AG20443 (cell line): ENCODE measurements around the gene WNK4.

ENCODE experiments used
- DNase-seq: peaks from one replicate; pipeline ENCODE4 v3.0.0; 2012; ENCODE audit warnings: low spot score, mixed read lengths

WNK4 gene

DNA sequence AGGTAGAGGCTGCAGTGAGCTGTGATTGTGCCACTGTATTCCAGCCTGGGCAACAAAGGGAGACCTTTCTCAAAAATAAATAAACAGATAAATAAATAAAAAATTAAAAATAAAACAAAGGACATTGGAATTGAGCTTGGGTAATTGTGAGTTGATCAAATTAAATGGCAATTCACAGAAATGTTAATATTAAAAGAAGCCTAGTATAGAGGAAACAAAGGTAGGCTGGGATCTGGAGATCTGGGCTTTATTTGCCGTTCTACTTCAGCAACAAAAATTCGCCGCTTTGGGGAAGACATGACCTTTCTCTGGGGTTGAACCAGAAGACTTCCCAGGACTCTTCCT, 7.5 kb upstream of the WNK4 start:
- DNase-seq, result no peak

DNA sequence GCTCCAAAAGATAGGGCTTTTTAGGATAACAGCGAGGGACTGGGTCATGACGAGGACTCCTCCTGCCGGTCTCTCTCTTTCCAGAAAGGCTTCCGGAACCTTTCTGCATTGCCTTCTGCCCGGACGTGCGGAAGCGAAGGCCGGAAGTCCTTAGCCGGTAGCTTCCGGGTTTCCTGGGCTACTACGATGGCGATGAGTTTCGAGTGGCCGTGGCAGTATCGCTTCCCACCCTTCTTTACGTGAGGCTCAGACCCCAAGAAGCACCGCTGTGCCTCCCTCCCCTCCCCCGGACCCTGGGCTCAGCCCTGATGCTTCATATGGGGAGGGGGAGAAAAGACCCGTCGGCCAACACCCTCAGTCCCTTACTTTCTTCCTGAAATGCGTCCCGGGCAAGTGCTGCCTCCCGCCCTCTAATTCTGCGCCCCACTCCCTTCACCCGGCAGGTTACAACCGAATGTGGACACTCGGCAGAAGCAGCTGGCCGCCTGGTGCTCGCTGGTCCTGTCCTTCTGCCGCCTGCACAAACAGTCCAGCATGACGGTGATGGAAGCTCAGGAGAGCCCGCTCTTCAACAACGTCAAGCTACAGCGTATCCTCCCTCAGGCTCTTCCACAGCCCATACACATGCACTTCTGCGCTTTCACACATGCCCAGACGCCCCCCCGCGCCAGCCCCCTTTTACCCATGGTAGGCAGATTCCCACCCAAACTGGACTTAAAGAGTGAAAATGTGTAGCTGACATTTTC, 6.9 kb upstream of the WNK4 start, which contains the start of gene VPS25:
VPS25 (plus strand) TSS at position 160 of the 746 bp plus-strand sequence; CDS start at position 187, 27 bp downstream.
- peak; percentile 92 for DNase-seq

- no peak for DNase-seq
Observed at GRCh38 chr17:42774066-42774745, 6.2 kb upstream of the WNK4 start.

- no peak for DNase-seq
Observed at GRCh38 chr17:42775534-42776098, 4.8 kb upstream of the WNK4 start.

DNA sequence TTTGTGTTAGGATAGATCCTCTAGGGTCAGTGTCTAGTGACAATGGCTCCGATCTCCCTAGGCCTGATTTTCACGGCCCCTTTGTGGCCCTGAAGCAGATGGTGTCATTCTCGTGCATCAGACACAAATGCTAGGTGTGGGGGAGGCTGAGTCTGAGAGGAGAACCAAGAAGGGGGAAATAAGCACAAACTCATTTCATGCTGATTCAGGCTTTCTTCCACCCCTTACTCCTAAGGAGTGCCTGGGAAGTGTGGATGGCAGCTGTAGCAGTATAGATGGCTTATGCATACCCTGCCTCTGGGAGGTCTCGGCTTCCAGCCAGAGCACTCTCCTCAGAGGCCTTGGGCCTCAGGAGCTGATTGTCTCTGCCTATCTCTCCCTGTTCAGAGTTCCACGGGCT, 1.8 kb upstream of the WNK4 start:
- DNase-seq, result no peak

- no peak for DNase-seq
Observed at GRCh38 chr17:42779304-42779935, 990 bp upstream of the WNK4 start.

- DNase-seq, result peak; percentile 52
Observed at GRCh38 chr17:42780851-42781638, 635 bp downstream of the WNK4 start.

DNA sequence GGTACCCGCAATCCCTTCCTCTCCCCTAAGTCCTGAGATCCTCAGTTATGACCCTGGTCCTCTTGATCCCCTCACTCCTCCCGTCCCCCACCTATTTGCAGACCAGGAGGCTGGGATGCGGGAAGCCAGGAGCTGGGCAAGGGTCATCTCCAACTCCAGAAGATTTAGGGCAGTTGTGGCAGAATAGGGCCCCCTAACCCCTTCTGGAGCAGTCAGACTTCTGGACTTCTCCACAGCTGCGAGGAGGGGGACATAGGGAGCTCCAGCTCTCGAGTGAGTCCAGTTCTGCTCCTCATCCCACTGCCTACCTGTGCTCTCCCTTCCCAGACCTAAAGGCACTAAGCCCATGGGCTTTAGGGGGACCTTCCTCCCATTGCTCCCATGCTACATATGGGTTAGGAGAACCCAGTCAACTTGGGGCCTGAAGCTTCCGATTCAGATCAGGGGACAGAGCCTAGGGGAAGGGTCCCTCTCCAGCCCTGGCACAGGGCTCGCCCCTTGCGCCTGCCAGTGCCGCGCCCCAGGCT, 1.3 kb downstream of the WNK4 start:
- DNase-seq, result no peak

DNA sequence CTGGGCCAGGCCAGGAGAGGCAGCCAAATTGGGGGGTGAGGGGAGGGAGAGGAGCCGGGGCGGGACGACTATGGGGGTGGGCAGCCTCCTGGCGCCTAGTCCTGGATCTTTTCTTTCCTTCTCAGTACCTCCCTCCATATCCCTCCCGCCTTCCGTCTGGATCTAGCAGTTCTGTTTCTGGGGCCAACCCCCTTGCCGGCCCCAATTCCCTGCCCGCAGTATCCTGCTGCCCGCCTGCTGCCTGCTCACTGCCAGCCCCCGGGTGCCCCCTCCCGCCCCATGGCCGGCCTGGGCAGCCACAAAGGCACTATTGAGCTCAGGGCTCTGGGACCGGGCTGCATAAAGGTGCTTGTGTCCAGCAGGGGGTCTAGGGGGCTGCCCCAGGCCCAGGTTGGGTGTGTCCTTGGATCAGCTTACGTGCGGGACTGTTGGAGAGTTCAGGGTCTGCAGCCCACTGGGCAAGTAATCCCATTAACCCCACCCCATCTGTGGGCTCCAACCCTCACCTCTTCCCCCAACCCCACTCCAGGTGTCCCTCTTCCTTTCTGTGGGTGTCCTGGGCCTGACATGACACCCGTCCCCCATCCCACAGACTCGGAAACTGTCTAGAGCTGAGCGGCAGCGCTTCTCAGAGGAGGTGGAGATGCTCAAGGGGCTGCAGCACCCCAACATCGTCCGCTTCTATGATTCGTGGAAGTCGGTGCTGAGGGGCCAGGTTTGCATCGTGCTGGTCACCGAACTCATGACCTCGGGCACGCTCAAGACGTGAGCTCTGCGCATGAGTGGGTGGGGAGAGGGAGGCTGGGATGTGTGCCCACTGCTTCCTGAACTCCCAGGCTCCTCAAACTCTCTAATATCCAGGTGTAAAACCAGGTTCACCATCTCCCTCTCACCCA, 2.0 kb downstream of the WNK4 start:
- peak; percentile 52 for DNase-seq

DNA sequence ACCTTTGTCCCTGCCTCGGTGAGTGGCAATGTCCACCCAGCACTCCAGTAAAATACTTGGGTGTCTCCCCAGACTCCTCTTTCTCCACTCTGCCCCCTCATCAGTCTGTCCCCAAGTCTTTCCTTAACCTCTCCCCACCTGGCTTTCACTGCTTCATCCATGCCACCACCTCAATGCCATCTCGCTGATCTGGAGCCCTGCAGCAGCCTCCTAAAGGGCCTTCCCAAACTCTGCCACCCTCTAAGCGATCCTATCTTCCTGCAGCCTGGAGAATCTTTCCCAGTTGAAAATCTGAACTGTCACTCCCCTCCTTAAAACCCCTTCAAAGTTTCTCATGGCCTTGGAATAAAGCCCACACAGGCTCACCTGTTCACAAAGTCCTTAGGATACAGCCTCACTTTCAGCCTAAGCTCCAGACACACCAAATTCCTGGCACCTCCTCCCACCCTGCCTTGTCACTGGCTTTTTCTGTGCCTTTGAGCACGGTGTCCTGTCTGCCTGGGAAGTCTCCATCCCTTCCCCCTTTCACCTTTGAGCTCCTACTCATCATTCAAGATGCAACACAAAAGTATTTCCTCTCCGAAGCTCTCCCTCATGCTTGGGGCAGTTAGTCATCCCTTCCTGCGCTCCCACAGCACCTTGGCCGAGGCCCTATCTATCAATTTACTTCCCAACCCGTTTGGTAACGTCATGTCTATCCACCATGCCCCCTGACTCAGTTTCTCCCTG, 2.8 kb downstream of the WNK4 start:
- DNase-seq, result peak; percentile 65

DNA sequence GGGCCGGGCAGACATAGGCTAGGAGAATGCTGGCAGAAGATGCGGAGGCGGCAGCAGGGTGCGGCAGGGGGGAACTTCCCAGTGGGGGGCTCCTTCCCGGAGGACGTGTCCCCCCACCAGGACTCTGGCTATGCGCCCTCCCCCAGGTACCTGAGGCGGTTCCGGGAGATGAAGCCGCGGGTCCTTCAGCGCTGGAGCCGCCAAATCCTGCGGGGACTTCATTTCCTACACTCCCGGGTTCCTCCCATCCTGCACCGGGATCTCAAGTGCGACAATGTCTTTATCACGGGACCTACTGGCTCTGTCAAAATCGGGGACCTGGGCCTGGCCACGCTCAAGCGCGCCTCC, 3.4 kb downstream of the WNK4 start:
- DNase-seq, result no peak

DNA sequence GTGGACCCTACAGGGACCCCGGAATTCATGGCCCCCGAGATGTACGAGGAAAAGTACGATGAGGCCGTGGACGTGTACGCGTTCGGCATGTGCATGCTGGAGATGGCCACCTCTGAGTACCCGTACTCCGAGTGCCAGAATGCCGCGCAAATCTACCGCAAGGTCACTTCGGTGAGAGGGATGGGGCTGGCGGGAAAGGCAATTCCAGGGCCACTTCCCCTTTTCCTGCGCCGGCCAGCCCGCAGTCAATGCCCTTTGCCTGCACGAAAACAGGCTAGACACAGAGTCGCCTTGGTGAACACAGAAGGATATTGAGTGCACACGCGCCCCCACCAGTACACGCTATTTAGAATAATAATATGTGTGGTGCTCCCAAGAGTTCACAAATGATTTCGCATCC, 4.0 kb downstream of the WNK4 start:
- no peak for DNase-seq

- DNase-seq, result no peak
Observed at GRCh38 chr17:42784811-42785592, 4.6 kb downstream of the WNK4 start.

DNA sequence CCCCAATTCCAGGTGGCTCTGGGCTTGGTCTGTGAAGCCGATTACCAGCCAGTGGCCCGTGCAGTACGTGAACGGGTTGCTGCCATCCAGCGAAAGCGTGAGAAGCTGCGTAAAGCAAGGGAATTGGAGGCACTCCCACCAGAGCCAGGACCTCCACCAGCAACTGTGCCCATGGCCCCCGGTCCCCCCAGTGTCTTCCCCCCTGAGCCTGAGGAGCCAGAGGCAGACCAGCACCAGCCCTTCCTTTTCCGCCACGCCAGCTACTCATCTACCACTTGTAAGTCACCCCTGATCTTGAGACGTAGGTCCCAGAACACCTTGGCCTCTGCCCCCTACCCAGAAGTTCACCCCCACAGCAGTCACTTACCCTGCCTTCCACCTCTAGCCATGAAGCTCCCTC, 6.9 kb downstream of the WNK4 start:
- DNase-seq, result no peak

GRCh38 chr17:42791948-42792347, 11.5 kb downstream of the WNK4 start:
- no peak for DNase-seq

DNA sequence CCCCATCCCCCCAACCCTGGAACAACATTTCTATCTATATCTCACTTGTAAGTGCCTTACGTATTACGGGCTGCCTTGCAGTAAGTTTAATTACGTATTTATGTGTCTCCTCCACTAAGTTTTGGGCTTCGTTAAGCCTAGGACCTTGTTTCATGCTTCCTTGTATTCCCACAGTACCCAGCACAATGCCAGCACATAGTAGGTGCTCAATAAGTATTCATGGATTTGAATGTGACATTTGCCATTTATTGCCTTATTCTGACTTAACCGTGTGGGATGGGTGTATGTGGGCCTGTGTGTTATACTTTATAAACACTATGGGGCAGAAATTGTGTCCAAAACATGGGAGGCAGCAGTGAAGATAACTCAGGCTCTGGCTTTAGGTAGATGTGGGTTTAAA, 12.1 kb downstream of the WNK4 start:
- DNase-seq, result no peak

- DNase-seq, result no peak
Observed at GRCh38 chr17:42795061-42795460, 14.7 kb downstream of the WNK4 start.

DNA sequence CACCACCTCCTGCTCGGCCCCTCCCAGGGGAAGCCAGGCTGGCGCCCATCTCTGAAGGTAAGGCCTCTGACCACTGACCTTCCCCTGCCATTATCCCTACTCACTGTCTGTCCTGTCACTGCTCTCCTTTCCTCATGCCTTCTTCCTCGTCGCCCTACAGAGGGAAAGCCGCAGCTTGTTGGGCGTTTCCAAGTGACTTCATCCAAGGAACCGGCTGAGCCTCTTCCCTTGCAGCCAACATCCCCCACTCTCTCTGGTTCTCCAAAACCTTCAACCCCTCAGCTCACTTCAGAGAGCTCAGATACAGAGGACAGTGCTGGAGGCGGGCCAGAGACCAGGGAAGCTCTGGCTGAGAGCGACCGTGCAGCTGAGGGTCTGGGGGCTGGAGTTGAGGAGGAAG, 15.1 kb downstream of the WNK4 start:
- no peak for DNase-seq

- no peak for DNase-seq
Observed at GRCh38 chr17:42796066-42796758, 15.8 kb downstream of the WNK4 start.
